Stimulated activated CD4-positive, alpha-beta T cell treated with anti-CD3 and anti-CD28 coated beads, Interleukin-2, amount 100 ng/mL, for 48 hours (primary cell): ENCODE results near the gene DDR1.
A peak's percentile ranks its signal among the peaks of the same experiment; 100 is the strongest.
"Not testable (repeated sequence)": the region's sequence is repeated elsewhere in the genome, so short reads cannot be mapped to it uniquely, and the experiment has no call there.

Experiments
- DNase-seq, 2 donors: peaks; one replicate each; pipeline ENCODE4 v3.0.0-alpha.2; 2020

DDR1 gene

DNA sequence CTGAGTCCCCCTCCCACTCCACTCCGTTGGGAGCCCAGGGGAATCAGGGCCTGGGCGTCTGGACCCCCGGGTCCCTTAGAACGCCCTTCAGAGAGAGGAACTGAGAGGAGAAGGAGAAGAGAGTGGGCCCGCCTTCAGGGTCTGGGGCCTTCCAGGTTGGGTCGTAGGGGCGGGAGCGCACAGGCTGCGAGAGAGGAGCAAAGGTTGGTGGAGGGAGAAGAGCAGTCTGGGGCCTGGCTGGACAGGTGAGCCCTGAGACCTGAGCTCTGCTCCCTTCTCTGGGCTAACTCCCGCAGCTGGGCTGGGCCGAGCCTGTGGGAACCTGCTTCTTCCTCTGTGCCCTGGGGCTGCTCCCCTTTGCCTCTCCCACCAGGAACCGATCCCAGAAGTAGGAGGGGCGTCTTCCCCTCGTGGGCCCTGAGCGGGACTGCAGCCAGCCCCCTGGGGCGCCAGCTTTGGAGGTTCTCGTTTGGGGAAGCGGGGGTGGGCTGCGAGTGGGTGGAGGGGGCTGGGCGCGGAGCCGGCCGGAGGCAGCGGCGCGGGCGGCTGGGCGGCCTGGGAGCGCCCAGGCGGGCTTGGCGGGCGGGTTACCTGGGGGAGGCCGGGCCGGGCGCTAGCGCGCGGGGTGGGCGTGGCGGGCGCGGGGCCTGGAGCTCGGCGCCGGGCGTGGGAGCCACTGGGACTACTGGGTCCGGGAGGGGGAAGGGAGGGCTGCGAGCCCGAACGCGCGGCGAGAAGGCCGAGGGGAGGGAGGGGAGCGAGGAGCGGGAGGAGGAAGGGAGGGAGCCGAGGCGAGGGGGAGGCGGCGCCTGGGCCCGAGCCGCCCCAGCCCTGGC lies at the start of gene DDR1:
TSS of gene DDR1 (plus strand) at position 835 of the 836 bp plus-strand sequence. CDS start 4,211 bp downstream, outside the sequence.
- DNase-seq = peak; percentile 35 to 40

DNA sequence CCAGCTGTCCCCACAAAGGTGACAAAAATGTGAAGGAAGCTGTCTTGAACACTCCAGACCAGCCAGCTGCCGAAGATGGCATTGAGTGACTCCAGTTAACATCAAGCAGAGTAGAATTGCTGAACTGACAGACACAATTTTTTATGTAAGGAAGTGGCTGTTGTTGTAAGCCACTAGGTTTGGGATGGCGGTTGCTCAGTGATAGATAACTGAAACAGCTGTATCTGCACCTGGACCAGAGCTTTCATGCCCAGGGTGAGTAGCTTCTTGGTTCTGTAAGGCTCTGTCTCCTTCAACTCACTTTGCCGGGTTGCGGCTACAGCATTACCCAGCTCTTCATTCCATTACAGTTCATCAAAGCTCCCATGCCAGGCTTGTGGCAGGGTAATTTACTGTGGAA lies 49.7 kb upstream of the DDR1 start:
- no peak for DNase-seq

DNA sequence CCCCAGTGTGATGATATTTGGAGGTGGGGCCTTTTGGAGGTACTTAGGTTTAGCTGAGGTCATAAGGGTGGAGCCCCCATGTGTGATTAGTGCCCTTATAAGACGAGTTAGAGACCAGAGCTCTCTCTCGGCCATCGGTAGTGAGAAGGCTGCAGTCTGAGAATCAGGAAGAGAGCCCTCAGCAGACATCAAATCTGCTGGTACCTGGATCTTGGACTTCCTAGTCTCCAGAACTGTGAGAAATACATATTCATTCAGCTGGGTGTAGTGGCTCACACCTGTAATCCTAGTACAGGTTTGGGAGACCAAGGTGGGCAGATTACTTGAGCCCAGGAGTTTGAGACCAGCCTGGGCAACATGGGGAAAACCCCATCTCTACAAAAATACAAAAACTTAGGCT lies 48.7 kb upstream of the DDR1 start:
- DNase-seq = no peak

DNA sequence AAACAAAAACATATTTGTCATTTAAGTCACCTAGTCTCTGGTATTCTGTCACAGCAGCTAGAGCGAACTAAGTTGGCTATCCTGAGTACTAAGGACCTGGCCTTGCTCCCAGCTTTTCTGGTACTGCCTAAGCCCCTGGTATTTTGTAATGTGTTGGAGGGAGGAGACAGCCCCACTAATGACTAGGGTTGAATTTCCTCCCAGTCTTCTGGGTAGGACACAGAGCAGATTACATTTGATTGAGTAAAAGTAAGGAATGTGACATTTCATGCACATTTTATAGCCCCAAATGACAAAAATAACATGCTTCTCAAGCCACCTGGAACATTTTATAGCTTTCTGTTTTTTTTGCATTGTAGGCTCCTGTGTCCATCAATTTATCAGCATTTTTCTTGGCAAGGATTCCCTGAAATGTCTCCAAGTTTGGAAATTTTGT lies 47.9 kb upstream of the DDR1 start:
- DNase-seq = no peak

DNA sequence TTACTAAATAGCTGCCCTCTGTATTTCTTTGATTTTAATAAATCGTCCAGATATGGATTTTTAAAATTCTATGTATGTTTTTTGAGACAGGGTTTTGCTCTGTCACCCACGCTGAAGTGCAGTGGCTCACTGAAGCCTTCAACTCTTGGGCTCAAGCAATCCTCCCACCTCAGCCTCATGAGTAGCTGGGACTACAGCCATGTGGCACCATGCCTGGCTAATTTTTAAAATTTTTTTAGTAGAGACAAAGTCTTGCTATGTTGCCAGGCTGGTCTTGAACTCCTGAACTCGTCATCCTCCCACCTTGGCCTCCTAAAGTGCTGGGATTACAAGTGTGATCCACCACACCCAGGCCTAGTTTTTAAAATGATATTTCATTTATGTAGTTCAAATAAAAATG lies 47.4 kb upstream of the DDR1 start:
- DNase-seq = no peak

DNA sequence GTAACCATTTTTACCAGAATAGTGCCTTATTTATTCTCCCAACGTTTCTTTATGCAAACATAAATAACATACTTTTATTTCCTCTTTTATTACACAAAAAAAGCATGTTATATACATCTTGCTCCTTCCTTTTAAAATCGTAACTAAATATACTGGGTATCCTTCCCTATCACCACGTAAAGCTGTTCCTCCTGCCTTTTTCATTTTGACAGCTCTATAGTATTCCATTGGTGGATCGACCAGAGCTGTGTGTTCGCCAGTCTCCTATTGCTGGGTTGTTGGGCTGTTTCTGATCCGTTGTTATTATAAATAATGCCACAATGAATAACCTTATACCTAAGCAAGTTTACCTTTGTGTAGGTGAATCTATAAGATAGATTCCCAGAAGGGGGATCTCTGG lies 46.9 kb upstream of the DDR1 start:
- DNase-seq = no peak

DNA sequence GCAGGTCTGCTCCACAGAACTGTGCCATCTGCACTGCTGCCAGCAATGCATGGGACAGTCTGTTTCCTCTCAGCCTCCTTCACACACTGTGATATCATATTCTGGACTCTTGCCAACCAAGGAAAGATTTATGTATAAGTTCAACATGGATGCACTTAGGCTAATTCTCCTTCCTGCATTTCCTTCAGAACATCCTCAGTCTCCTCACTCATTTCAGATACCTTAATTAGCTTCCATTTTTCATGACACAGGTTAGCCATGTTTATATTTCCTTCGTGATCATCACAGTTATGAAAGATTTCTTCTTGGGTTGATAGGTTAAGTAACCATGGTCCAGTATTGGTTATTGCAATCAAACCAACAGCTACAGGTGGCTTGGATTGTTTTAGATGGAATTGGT lies 46.4 kb upstream of the DDR1 start:
- no peak for DNase-seq

DNA sequence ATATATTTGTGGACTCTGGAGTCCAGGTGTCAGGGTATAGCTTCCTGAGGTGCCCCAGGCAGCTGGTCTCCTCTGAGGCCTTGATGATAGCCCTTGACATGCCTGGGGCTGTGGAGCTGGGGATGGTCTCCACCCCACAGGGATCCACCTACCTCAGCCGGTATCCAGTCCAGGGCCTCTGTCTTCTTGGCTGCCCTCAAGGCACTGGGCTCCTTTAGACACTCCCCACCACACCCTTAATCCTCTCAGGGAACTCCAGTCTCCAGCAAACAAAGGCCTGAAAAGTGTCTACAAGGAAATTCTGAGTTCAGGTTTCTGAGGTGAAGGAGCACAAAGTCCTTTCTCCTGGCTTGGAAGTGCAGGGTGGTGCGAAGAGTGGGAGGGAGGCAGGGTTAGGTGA lies 44.6 kb upstream of the DDR1 start:
- DNase-seq = no peak

DNA sequence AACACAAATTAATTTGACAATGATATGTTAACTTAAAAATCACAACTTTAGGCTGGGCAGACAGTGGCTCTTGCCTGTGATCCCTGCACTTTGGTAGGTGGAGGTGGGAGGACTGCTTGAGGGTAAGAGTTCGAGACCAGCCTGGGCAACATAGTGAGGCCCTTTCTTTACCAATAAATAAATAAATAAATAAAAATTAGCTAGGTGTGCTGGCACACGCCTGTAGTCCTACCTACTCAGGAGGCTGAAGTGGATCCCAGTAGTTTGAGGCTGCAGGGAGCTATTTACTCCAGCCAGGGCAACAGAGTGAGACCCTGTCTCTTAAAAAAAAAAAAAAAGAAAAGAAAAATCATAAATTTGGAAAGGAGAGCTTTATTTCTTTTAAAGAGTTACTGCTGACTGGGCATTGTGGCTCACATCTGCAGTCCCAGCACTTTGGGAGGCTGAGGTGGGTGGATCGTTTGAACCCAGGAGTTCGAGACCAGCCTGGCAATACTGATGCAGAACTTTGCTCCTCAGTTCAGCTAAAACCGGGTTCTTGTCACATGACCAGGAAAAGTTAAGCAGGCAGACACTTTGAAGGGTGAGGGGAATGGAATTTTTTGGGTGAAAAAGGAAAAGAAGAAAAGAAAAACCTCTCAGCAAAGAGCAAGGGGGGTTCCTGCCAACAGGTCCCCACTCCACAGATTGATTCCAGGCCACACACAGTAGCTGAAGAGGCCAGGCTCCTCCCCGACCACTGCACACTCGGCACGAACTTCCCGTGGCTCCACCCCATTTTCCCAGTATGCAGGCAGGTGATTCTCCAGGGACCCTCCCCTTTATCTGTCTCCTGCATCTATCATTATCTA lies 44.0 kb upstream of the DDR1 start:
- no peak for DNase-seq

DNA sequence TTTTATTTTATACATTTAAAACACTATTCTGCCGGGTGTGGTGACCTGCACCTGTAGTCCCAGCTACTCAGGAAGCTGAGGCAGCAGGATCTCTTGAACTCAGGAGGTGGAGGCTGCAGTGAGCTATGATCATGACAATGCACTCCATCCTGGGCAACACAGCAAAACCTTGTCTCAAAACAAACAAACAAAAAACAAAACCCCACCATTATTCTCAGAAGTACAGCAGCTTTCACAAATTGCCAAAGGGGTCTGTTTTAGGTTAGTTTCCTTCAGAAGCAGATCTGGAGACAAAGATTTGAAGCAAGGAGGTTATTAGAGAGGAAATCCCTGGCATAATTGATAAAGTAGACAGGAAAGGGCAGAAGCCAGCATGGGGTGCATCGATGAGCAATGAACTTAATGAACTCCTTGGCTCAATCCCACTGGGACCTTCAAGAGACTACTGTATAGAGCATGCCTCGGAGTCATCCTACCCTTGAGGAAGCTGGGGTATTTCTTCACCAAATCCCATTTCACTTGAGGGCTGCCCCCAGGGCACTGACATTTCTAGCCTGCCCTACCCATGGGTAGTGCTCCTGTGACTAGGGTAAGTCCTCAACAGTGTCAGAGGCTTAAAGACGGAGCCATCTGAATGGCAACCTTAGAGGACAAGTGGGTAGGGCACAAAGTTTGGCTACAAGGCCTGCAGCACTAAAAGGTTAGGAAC lies 43.2 kb upstream of the DDR1 start:
- no peak for DNase-seq

DNA sequence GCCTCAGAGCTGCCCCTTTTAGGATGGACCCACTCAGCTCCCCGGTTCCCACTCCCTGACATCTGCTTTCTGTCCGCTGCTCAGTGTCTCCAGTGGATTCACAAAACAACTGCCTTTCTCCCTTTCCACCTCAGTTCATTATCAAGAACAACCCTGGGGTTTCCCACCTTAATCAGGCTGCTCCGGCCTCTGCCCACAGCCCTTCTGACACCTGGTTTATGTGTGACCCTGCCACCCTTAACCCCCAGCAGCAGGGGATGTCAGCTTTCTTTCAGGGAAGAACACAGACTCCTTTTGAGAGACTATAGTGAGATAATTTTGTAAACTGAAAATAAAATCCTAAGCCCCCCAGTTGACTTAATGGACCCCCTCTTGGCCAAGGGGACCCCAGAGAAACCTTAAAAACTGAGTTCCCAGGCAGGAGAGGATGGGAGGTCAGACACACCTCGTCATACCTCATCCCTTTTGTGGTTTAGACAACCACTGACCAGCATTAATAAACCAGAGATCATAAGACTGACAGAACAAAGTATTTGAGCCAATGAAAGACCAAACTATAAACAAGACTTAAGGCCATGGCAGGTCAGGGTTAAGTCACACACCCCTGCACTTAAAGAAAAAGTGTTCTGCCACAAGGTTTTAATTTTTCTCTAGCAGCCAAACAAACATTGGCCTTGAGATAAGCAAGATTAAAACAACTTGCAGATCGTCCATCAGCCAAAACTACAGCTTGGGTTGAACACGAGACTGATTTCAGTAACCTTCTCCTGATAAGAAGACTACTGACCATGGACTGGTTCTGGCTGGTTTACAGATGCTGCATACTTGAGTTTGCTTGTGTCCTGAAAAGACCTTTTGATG lies 42.4 kb upstream of the DDR1 start:
- DNase-seq = no peak

DNA sequence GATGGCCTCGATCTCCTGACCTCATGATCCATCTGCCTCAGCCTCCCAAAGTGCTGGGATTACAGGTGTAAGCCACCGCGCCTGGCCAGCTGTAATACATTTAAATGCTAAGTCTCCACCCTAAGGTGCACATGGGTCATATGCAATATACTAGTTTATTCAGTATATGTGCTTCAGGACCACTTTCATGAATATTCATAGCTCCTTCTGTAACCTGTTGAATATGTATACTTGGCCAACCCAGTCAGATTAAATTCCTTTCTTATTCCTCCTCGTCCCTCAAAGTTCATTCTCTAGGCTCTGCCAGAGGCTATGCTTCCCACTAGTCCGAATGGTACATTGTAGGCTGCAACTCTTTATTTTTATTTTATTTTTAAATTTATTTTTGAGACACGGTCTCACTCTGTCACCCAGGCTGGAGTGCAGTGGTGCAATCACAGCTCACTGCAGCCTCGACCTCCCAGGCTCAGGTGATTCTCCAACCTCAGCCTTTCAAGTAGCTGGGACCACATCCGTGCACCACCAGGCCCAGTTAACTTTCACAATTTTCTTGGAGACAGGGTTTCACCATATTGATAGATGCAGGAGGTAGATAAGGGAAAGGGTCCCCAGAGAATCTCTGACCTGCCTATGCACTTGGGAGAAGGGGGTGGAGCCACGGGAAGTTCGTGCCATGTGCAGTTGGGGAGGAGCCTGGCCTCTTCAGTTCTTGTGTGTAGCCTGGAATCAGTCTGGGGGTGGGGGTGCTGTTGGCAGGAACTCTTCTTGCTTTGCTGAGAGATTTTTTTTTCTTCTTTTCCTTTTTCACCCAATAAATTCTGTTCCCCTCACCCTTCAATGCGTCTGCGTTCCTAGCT lies 41.3 kb upstream of the DDR1 start:
- no peak for DNase-seq

DNA sequence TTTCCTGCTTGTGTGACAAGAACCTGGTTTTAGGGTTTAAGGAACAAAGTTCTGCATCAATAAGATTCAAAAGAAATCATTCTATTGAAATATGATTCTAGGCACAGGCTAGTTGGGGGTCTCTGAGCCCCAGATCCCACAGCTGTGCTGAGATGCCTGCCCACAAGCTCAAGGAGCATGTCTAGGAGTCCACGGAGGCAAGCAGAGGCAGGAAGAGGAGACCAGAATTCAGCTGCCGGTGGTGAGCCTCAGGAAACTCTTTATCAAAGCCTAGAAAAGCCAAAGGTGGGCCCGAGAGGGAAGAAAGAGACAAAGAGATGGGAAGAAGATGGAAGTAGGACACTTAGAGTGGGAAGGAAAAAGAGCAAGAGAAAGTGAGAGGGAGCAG lies 40.7 kb upstream of the DDR1 start:
- no peak for DNase-seq

DNA sequence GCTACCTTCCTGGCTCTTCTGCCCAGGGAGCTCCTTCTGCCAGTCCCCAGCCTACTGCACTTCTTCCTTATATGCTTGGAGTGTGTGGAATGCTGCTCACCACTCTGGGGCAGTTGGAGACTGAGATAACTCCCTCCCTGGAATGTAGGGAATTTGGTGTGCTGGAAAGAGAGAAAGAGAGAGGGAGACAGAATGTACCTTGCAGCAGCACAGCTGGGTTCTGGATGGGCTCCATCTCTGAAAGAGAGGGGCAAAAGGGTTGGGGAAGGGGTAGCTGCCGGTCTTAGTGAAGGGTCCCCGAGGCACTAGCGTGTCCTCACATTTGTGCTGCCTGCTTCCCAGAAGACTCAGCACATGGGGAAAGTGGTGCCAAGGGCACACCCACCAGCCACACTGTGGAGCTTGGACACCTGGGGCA lies 40.2 kb upstream of the DDR1 start:
- DNase-seq = no peak

DNA sequence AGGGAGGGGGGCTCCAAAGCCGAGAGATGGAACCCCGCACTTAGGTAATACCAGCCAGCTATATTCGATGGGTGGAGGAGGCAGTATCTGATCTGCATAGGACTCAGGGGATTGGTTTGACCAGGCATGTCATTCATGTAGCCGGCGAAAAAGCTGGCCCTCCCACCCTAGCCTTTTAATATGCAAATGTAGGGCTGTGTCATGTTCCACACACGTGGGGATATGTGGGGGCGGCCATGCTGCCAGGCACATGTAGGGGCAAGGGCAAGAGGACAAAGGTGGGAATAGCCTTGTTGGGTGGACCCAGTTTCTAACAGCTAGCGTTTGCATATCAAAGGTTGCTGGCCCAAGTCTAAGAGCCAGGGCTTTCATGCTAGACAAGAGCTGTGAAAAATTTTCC lies 39.1 kb upstream of the DDR1 start:
- no peak for DNase-seq

DNA sequence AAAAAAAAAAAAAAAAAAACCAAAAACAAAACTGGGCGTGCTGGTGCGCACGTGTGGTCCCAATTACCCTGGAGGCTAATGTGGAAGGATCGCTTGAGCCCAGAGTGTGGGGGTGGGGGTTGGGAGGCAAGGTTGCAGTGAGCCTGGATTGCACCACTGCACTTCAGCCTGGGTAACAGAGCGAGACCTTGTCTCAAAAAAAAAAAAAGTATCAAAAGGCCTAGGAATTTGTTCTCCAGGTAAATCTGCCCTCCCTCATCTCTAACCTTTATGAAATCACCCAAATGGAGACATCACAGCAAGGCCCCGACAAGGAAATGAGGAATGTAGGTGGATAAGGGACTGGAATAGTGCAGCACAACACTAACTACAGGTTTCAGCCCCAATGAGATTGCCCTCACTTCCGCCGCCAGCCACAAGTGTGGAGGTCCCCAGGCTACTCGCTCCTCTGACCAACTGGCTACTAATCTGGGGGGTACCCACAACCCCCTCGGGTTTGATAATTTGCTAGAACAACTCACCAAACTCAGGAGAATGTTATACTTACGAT lies 36.8 kb upstream of the DDR1 start:
- no peak for DNase-seq

DNA sequence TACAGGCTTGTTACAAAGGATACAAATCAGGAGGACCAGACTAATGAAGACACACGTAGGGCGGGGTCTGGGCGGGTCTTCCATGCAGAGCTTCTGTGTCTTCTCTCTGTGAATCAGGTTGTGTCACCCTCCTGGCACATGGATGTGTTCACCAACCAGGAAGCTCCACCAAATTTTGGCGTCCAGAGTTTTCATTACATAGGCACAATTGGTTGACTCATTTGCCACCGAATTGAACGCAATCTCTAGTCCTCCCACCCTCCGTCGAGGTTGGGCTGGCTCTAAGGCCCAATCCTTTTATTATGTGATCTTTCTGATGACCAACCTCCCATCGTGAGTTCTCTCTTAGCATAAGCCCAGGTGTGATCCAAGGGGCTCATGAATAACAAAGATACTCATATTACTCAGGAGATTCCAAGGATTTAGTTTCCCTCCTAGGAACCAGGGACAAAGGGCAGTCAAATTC lies 36.3 kb upstream of the DDR1 start:
- DNase-seq = no peak

DNA sequence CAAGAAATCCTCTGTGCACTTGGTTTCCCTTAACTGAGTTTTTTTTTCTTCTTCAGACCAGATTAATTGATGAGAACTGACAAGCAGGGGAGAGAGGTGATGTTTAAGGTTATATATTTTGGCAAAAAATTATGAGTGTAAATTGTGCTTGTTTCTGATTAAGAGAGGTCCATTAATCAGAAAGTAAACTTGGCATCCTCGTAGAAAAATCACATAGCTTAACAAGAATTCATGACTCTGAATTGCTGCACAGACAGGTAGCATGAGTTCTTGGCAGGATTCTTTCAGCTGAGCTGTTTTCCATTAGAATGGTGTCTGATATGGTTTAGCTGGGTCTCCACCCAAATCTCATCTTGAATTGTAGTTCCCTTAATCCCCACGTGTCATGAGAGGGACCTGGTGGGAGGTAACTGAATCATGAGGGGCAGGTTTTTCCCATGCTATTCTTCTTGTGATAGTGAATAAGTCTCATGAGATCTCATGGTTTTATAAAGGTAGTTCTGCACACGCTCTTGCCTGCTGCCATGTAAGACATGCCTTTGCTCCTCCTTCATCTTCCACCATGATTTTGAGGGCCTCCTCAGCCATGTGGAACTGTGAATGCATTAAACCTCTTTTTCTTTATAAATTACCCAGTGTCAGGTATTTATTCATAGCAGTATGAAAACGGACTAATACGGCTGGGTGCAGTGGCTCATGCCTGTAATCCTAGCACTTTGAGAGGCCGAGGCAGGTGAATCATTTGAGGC lies 34.2 kb upstream of the DDR1 start:
- no peak for DNase-seq

DNA sequence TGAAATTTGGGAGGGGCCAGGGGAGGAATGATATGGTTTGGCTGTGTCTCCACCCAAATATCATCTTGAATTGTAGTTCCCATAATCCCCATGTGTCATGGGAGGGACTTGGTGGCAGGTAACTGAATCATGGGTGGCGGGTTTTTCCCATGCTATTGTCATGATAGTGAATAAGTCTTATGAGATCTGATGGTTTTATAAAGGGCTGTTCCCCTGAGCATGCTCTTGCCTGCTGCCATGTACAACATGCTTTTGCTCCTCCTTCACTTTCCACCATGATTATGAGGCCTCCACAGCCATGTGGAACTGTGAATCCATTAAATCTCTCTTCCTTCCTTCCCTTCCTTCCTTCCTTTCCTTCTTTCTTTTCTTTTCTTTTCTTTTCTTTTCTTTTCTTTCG lies 31.9 kb upstream of the DDR1 start:
- not testable (repeated sequence) for DNase-seq
